H9 (cell line): ENCODE data around the gene ACOT7. TPM values are rescaled to one million over a fixed set of nuclear protein-coding genes. Genes with fewer than 3 reads are reported as not detected.
A peak's percentile ranks its signal among the peaks of the same experiment; 100 is the strongest.

ENCODE experiments used
- DNase-seq: peaks from one replicate; pipeline ENCODE4 v3.0.0-alpha.2; 2017
- H2AFZ ChIP-seq: one replicate; pipeline ENCODE4 v1.6.1; 2013; ENCODE audit warnings: mild to moderate bottlenecking, low read length, control low read depth, moderate library complexity
- H2AK5ac ChIP-seq: 2 replicates; pipeline ENCODE4 v1.6.1; 2013; ENCODE audit warnings: low read length, control low read depth, mixed read lengths; ENCODE audit not compliant: insufficient read length
- H2BK120ac ChIP-seq: one replicate; pipeline ENCODE4 v1.6.1; 2013; ENCODE audit warnings: low read depth, mild to moderate bottlenecking, low read length, control low read depth, inconsistent platforms; ENCODE audit not compliant: poor library complexity, severe bottlenecking
- H2BK12ac ChIP-seq: 2 replicates; pipeline ENCODE4 v1.6.1; 2013; ENCODE audit warnings: low read length, control low read depth, mixed read lengths, low read depth; ENCODE audit not compliant: insufficient read length
- H2BK15ac ChIP-seq: 2 replicates; pipeline ENCODE4 v1.6.1; 2013; ENCODE audit warnings: low read depth, low read length, control low read depth
- H2BK20ac ChIP-seq: one replicate; pipeline ENCODE4 v1.6.1; 2013; ENCODE audit warnings: low read depth, mild to moderate bottlenecking, low read length, control low read depth, inconsistent platforms; ENCODE audit not compliant: poor library complexity, severe bottlenecking
- H2BK5ac ChIP-seq: 2 replicates; pipeline ENCODE4 v1.6.1; 2013; ENCODE audit warnings: low read length, control low read depth, mixed read lengths; ENCODE audit not compliant: insufficient read length
- H3K14ac ChIP-seq: 2 replicates; pipeline ENCODE4 v1.6.1; 2013; ENCODE audit warnings: low read length, control low read depth; ENCODE audit not compliant: insufficient read depth
- H3K18ac ChIP-seq: 2 replicates; pipeline ENCODE4 v1.6.1; 2013; ENCODE audit warnings: low read depth, mild to moderate bottlenecking, mixed read lengths, low read length, control low read depth; ENCODE audit not compliant: insufficient read length
- H3K23ac ChIP-seq: 2 replicates; pipeline ENCODE4 v1.6.1; 2013; ENCODE audit warnings: low read length, control low read depth, mixed read lengths, low read depth; ENCODE audit not compliant: insufficient read length
- H3K23me2 ChIP-seq: 2 replicates; pipeline ENCODE4 v1.6.1; 2013; ENCODE audit warnings: low read depth, mild to moderate bottlenecking, mixed read lengths, low read length, control low read depth; ENCODE audit not compliant: insufficient read length, poor library complexity, severe bottlenecking
- H3K27ac ChIP-seq: 2 replicates; pipeline ENCODE4 v1.5.1; 2013; ENCODE audit warnings: low read length, control low read depth, mixed read lengths, low read depth; ENCODE audit not compliant: insufficient read length
- H3K27me3 ChIP-seq: 2 replicates; pipeline ENCODE4 v1.6.1; 2013; ENCODE audit warnings: low read length, control low read depth, inconsistent platforms; ENCODE audit not compliant: insufficient read depth
- H3K4ac ChIP-seq: 2 replicates; pipeline ENCODE4 v1.6.1; 2013; ENCODE audit warnings: low read depth, mild to moderate bottlenecking, control low read depth, inconsistent platforms, low read length, moderate library complexity
- H3K4me1 ChIP-seq: 2 replicates; pipeline ENCODE4 v1.6.1; 2013; ENCODE audit warnings: low read length, control low read depth, inconsistent platforms; ENCODE audit not compliant: insufficient read depth
- H3K4me2 ChIP-seq: 2 replicates; pipeline ENCODE4 v1.6.1; 2013; ENCODE audit warnings: low read length, control low read depth, mixed read lengths; ENCODE audit not compliant: insufficient read length, insufficient read depth
- H3K56ac ChIP-seq: 2 replicates; pipeline ENCODE4 v1.6.1; 2013; ENCODE audit warnings: low read depth, mild to moderate bottlenecking, mixed read lengths, low read length, control low read depth; ENCODE audit not compliant: insufficient read length
- H3K79me1 ChIP-seq: 2 replicates; pipeline ENCODE4 v1.6.1; 2013; ENCODE audit warnings: low read depth, mild to moderate bottlenecking, moderate library complexity, low read length, control low read depth, inconsistent platforms; ENCODE audit not compliant: insufficient read depth, poor library complexity, severe bottlenecking
- H3K79me2 ChIP-seq: 2 replicates; pipeline ENCODE4 v1.6.1; 2013; ENCODE audit warnings: low read length, control low read depth, inconsistent platforms; ENCODE audit not compliant: insufficient read depth
- H3K9ac ChIP-seq: 2 replicates; pipeline ENCODE4 v1.6.1; 2013; ENCODE audit warnings: low read length, control low read depth, mixed read lengths; ENCODE audit not compliant: insufficient read length; ENCODE audit errors: extremely low read depth
- H3K9me3 ChIP-seq: one replicate; pipeline ENCODE4 v1.6.1; 2013; ENCODE audit warnings: low read depth, low read length, inconsistent platforms; ENCODE audit not compliant: control insufficient read depth
- H3T11ph ChIP-seq: one replicate; pipeline ENCODE4 v1.6.1; 2013; ENCODE audit warnings: mild to moderate bottlenecking, low read length, control low read depth, inconsistent platforms
- H4K20me1 ChIP-seq: one replicate; pipeline ENCODE4 v1.6.1; 2013; ENCODE audit not compliant: control insufficient read depth, insufficient read length, insufficient read depth
- H4K5ac ChIP-seq: 2 replicates; pipeline ENCODE4 v1.6.1; 2013; ENCODE audit warnings: low read depth, mild to moderate bottlenecking, mixed read lengths, low read length, control low read depth; ENCODE audit not compliant: insufficient read length
- H4K8ac ChIP-seq: replicated peaks from 2 replicates; pipeline ENCODE4 v1.6.1; 2013; ENCODE audit warnings: low read length, control low read depth, mixed read lengths, low read depth; ENCODE audit not compliant: insufficient read length
- H4K91ac ChIP-seq: 2 replicates; pipeline ENCODE4 v1.6.1; 2013; ENCODE audit warnings: low read depth, mild to moderate bottlenecking, moderate library complexity, mixed read lengths, low read length, control low read depth; ENCODE audit not compliant: insufficient read length
- H3K27ac Mint-ChIP-seq, 3 experiments: 2 replicates in 2 of 3; 3 replicates in 1 of 3; pipeline ENCODE4 v1.8.0; 2020 to 2021; ENCODE audit warnings: mixed read lengths in 3 of 3, mild to moderate bottlenecking in 1 of 3, moderate library complexity in 1 of 3
- H3K27me3 Mint-ChIP-seq: 2 replicates; pipeline ENCODE4 v1.8.0; 2021; ENCODE audit warnings: low read depth, mild to moderate bottlenecking, moderate library complexity, mixed read lengths
- H3K36me3 Mint-ChIP-seq, 3 experiments: 2 replicates in 2 of 3; 3 replicates in 1 of 3; pipeline ENCODE4 v1.8.0; 2020 to 2021; ENCODE audit warnings: low read depth in 3 of 3, mixed read lengths in 3 of 3; ENCODE audit not compliant: insufficient read depth in 1 of 3
- H3K4me1 Mint-ChIP-seq, 2 experiments: 2 replicates each; pipeline ENCODE4 v1.8.0; 2020; ENCODE audit warnings: mixed read lengths in 2 of 2
- H3K4me3 Mint-ChIP-seq, 2 experiments: 2 replicates in 1 of 2; 3 replicates in 1 of 2; pipeline ENCODE4 v1.8.0; 2020 to 2021; ENCODE audit warnings: mild to moderate bottlenecking in 2 of 2, mixed read lengths in 2 of 2, moderate library complexity in 1 of 2
- H3K9me3 Mint-ChIP-seq, 2 experiments: 2 replicates in 1 of 2; 3 replicates in 1 of 2; pipeline ENCODE4 v1.8.0; 2020; ENCODE audit warnings: mild to moderate bottlenecking in 2 of 2, mixed read lengths in 2 of 2, moderate library complexity in 1 of 2
- WGBS: extraction: QIAGEN DNeasy Blood & Tissue Kit; methylation state at CpG from one replicate; pipeline ENCODE4 v1.1.7; 2013; ENCODE audit warnings: missing lambda C conversion rate, low lambda C conversion rate, mixed read lengths; ENCODE audit not compliant: insufficient read length; ENCODE audit errors: extremely low coverage; 5-methylcytosine and 5-hydroxymethylcytosine counted together
- total RNA-seq: library from RNA; stranded (reverse); gene quantifications from 2 replicates; pipeline ENCODE4 v1.2.1, GENCODE V29; 2021
- TF ChIP-seq, protein P1 (sequence below): fragments of 200-600 bp; sonication (generic); conservative IDR thresholded peaks from 3 replicates; pipeline ENCODE4 v1.8.0; 2021; ENCODE audit warnings: antibody characterized with exemption, mild to moderate bottlenecking

The ACOT7 gene
- total RNA-seq, 1 experiment from 2014 or later: 87.4 TPM

DNA sequence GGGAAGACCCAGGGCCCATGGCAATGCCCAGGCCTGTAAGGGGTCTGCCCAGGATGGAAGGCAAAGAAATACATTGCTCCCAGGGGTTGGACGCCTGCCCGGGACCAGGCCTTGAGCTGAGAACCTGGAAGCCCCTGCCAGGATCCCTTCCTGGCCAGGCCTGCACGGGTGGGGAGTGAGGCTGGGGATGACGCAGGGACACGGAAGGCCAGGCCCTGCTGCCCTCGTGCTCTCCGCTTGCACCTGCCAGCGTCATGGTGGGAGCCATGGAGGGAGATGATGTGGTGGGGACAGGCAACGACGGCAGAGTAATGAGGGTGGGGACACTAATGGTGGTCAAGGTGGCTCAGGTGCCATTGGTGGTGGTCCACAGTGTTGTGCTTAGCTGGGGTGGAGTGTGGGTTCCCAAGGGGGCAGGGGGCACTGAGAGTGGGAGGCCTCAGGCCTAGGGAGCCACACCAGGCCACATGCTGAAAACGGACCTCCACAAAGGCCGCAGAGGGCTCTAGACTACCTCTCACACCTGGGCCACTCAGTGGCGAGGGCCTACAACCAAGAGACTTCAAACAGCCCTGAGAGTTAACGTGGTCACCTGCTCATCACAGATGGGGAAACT is 145.3 kb downstream of the ACOT7 start:
- Histone ChIP-seq H3K9me3 (no peaks in the 10 kb centered on the region), H2BK20ac (no peak overlapping the region), H2BK15ac (no peak overlapping the region), H3K14ac (no peak overlapping the region), H3K27me3 (peaks cover 18% of the 10 kb centered on the region; the same call in 1 of the 2 replicates), H3K23me2 (peaks cover 17% of the 10 kb centered on the region), H2BK5ac (no peak overlapping the region), H3K4me2 (peak overlapping the region; percentile 28), H3K4ac (no peak overlapping the region), H3T11ph (no peak overlapping the region), H4K5ac (no peak overlapping the region), H3K27ac (no peak overlapping the region), H2AFZ (no peak overlapping the region), H3K23ac (no peak overlapping the region), H3K4me1 (peaks cover under 1% of the 10 kb centered on the region; the same call in 1 of the 2 replicates), H3K79me1 (no peaks in the 10 kb centered on the region), H2AK5ac (no peak overlapping the region), H4K20me1 (no peaks in the 10 kb centered on the region), H3K56ac (no peak overlapping the region), H3K79me2 (no peaks in the 10 kb centered on the region), H2BK120ac (no peak overlapping the region), H2BK12ac (no peak overlapping the region), H3K18ac (no peak overlapping the region), H3K9ac (no peak overlapping the region), H4K91ac (no peak overlapping the region), H4K8ac (no peak overlapping the region)
- Mint-ChIP-seq H3K9me3 (no peaks in the 10 kb centered on the region), H3K36me3 (peaks cover 0 to 2% (median 0%) of the 10 kb centered on the region in 3 experiments; a peak in 1 of 7 replicates), H3K27me3 (peaks cover 62% of the 10 kb centered on the region), H3K27ac (no peak overlapping the region), H3K4me1 (peaks cover 23 to 24% of the 10 kb centered on the region in 2 experiments), H3K4me3 (peak overlapping the region; percentile 4 to 58; a peak in 4 of 5 replicates)
- WGBS: no CpG with 5 or more reads among the region's 14 CpGs
- TF ChIP-seq, protein P1, sequence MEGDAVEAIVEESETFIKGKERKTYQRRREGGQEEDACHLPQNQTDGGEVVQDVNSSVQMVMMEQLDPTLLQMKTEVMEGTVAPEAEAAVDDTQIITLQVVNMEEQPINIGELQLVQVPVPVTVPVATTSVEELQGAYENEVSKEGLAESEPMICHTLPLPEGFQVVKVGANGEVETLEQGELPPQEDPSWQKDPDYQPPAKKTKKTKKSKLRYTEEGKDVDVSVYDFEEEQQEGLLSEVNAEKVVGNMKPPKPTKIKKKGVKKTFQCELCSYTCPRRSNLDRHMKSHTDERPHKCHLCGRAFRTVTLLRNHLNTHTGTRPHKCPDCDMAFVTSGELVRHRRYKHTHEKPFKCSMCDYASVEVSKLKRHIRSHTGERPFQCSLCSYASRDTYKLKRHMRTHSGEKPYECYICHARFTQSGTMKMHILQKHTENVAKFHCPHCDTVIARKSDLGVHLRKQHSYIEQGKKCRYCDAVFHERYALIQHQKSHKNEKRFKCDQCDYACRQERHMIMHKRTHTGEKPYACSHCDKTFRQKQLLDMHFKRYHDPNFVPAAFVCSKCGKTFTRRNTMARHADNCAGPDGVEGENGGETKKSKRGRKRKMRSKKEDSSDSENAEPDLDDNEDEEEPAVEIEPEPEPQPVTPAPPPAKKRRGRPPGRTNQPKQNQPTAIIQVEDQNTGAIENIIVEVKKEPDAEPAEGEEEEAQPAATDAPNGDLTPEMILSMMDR: no peak
- no peak for DNase-seq
